HCT116 (cell line): ENCODE results near the gene RASGRP2. TPM values are rescaled to one million over a fixed set of nuclear protein-coding genes. Genes with fewer than 3 reads are reported as not detected.

Experiments
- ATAC-seq: fragments of 200-7000 bp; cut with Tn5 transposase; 2 replicates; pipeline ENCODE4 v1.9.1; 2020; ENCODE audit warnings: mild to moderate bottlenecking, moderate library complexity
- BruUV-seq: library from RNA; stranded (reverse); fragments of 400-500 nt; replicated peaks from 2 replicates; lab custom pipeline; 2021; lab: Mats Ljungman, UMichigan
- CTCF ChIA-PET: fragments of 300-600 bp; sonication (Branson Sonifier 250); formaldehyde crosslinking; loops from one replicate; lab custom pipeline; 2021; ENCODE audit warnings: antibody characterized with exemption; lab: Charles Lee
- POLR2A ChIA-PET: fragments of 300-600, 350-600 bp; sonication (Branson Sonifier 250); formaldehyde crosslinking; loops from one replicate; lab custom pipeline; 2021; ENCODE audit warnings: antibody characterized with exemption; lab: Charles Lee
- RAD21 ChIA-PET, 2 experiments: fragments of 300-600 bp; sonication (Branson Sonifier 250); formaldehyde crosslinking; loops; one replicate each; lab custom pipeline; 2023; ENCODE audit warnings: low total read pairs in 2 of 2; ENCODE audit not compliant: uncharacterized antibody in 2 of 2, unreplicated experiment in 2 of 2, low non-redundant PET in 1 of 2; lab: Charles Lee
- DNase-seq: peaks from one replicate; pipeline ENCODE4 v3.0.0-alpha.2; 2010; ENCODE audit warnings: low read depth, low spot score
- H2AFZ ChIP-seq: fragments of 200-600 bp; shearing (Covaris generic), sonication (generic); 2 replicates; pipeline ENCODE4 v1.6.1; 2017; ENCODE audit warnings: low read depth, mixed run types, mixed read lengths, antibody characterized with exemption, low read length; ENCODE audit not compliant: poor library complexity, severe bottlenecking
- H3K27ac ChIP-seq: 2 replicates; pipeline ENCODE4 v1.5.1; 2012; ENCODE audit warnings: low read depth, low read length
- H3K27me3 ChIP-seq: fragments of 200-600 bp; sonication (generic); 2 replicates; pipeline ENCODE4 v1.6.1; 2016; ENCODE audit warnings: mixed run types, low read length, mixed read lengths; ENCODE audit not compliant: insufficient read depth
- H3K36me3 ChIP-seq, 2 experiments: fragments of 200-500 bp in 1 of 2; fragments of 200-600 bp in 1 of 2; sonication (Bioruptor generic) in 1 of 2; sonication (generic) in 1 of 2; 2 replicates each; pipeline versions ENCODE4 v1.5.1 to v1.6.1; 2014 to 2016; ENCODE audit warnings: low read length in 2 of 2, inconsistent platforms in 1 of 2, mixed read lengths in 1 of 2, mixed run types in 1 of 2; ENCODE audit not compliant: insufficient read depth in 2 of 2, control insufficient read depth in 1 of 2
- H3K4me1 ChIP-seq, 2 experiments: fragments of 200-600 bp in 1 of 2; sonication (generic) in 1 of 2; 2 replicates each; pipeline versions ENCODE4 v1.5.1 to v1.6.1; 2012 to 2017; ENCODE audit warnings: low read length in 2 of 2, inconsistent platforms in 1 of 2, mild to moderate bottlenecking in 1 of 2, mixed read lengths in 1 of 2, mixed run types in 1 of 2, moderate library complexity in 1 of 2; ENCODE audit not compliant: insufficient read depth in 2 of 2, control insufficient read depth in 1 of 2
- H3K4me2 ChIP-seq: fragments of 200-600 bp; sonication (generic); 2 replicates; pipeline ENCODE4 v1.6.1; 2017; ENCODE audit warnings: mixed run types, low read length, mixed read lengths
- H3K4me3 ChIP-seq, 2 experiments: fragments of 200-600 bp in 1 of 2; sonication (generic) in 1 of 2; replicated peaks in 1 of 2; 2 replicates each; pipeline ENCODE4 v1.5.1; 2011 to 2016; ENCODE audit warnings: low read length in 2 of 2, control low read depth in 1 of 2, low read depth in 1 of 2, mild to moderate bottlenecking in 1 of 2, mixed read lengths in 1 of 2, mixed run types in 1 of 2
- H3K79me2 ChIP-seq: fragments of 200-600 bp; sonication (generic); 2 replicates; pipeline ENCODE4 v1.6.1; 2017; ENCODE audit warnings: mild to moderate bottlenecking, mixed run types, low read length, moderate library complexity, mixed read lengths; ENCODE audit not compliant: insufficient read depth
- H3K9ac ChIP-seq: fragments of 200-600 bp; sonication (generic); 2 replicates; pipeline ENCODE4 v1.6.1; 2016; ENCODE audit warnings: low read length, mixed read lengths
- H3K9me2 ChIP-seq: fragments of 200-600 bp; sonication (generic), shearing (Covaris generic); 2 replicates; pipeline ENCODE4 v1.6.1; 2017; ENCODE audit warnings: mixed run types, mild to moderate bottlenecking, moderate library complexity; ENCODE audit not compliant: insufficient read depth
- H3K9me3 ChIP-seq, 2 experiments: fragments of 200-500 bp in 1 of 2; fragments of 200-600 bp in 1 of 2; sonication (Bioruptor generic) in 1 of 2; sonication (generic) in 1 of 2; 2 replicates each; pipeline ENCODE4 v1.6.1; 2014 to 2017; ENCODE audit warnings: low read length in 2 of 2, mixed read lengths in 2 of 2, inconsistent platforms in 1 of 2, low read depth in 1 of 2, mild to moderate bottlenecking in 1 of 2, mixed run types in 1 of 2, moderate library complexity in 1 of 2; ENCODE audit not compliant: control insufficient read depth in 1 of 2, insufficient read depth in 1 of 2
- H4K20me1 ChIP-seq: fragments of 200-600 bp; sonication (generic), shearing (Covaris generic); 2 replicates; pipeline ENCODE4 v1.6.1; 2017; ENCODE audit warnings: mixed run types, mild to moderate bottlenecking, moderate library complexity; ENCODE audit not compliant: insufficient read depth
- CTCF ChIP-seq, 3 experiments: fragments of 200-600 bp in 1 of 3; sonication (generic) in 1 of 3; IDR thresholded peaks in 2 of 3; conservative IDR thresholded peaks in 1 of 3; 2 replicates each; pipeline ENCODE4 v1.5.1; 2012 to 2017; ENCODE audit warnings: low read depth in 2 of 3, low read length in 2 of 3, antibody characterized with exemption in 1 of 3, borderline replicate concordance in 1 of 3, control low read depth in 1 of 3, mild to moderate bottlenecking in 1 of 3, mixed read lengths in 1 of 3, mixed run types in 1 of 3, moderate library complexity in 1 of 3; ENCODE audit not compliant: insufficient read depth in 1 of 3
- EZH2 ChIP-seq: fragments of 200-600 bp; sonication (generic); IDR thresholded peaks from 2 replicates; pipeline ENCODE4 v1.6.1; 2017; ENCODE audit warnings: antibody characterized with exemption, mixed run types
- RAD21 ChIP-seq: IDR thresholded peaks from 2 replicates; pipeline ENCODE4 v1.6.1; 2012; ENCODE audit warnings: low read depth, mild to moderate bottlenecking
- SP1 ChIP-seq: IDR thresholded peaks from 2 replicates; pipeline ENCODE4 v1.6.1; 2012; ENCODE audit warnings: low read depth
- intact Hi-C: fragments of 100-400 bp; cut with micrococcal nuclease; formaldehyde crosslinking; loops from 2 replicates; pipeline ENCODE4 v1.10.0; 2022
- total RNA-seq: library from RNA; stranded (reverse); gene quantifications from one replicate; pipeline ENCODE4 v1.2.1, GENCODE V29; 2021; ENCODE audit not compliant: unreplicated experiment

Gene RASGRP2
- total RNA-seq, 1 experiment from 2014 or later: 12.8 TPM

- intact Hi-C loops: loop anchor here (1.0 to 5.0 kb wide), 3 partner anchors 35 to 366 kb away; partner anchors contain the start of gene RPS6KA4
- no TSS peak for BruUV-seq
- POLR2A ChIA-PET: no interaction called here
Measured at GRCh38 chr11:64723117-64723906, 20.6 kb downstream of the RASGRP2 start, which contains the start of gene NRXN2. Gene NRXN2 (minus strand): TSS chr11:64723197. CDS start chr11:64713699, 9,498 bp downstream.

More at GRCh38 chr11:64723117-64723906, 20.6 kb downstream of the RASGRP2 start, which contains the start of gene NRXN2:
- ChIA-PET CTCF (no interaction called here), RAD21 (no interaction called here)
- peak within 1 kb of the TSS; percentile 49 for H3K9ac ChIP-seq
- no peaks in the 10 kb centered on the region for H4K20me1 ChIP-seq
- no peaks in the 10 kb centered on the region for H3K9me2 ChIP-seq
- no peaks in the 10 kb centered on the region for H3K79me2 ChIP-seq
- ATAC-seq: peak; percentile 99
- TF ChIP-seq SP1: peak; percentile 63; the same call in 1 of the 2 replicates
- peak; percentile 80 for TF ChIP-seq RAD21
- peak; percentile 88 to 98 (median 96) for TF ChIP-seq CTCF (IDR thresholded peaks at IDR 0.05 in 2 of 3, conservative IDR thresholded peaks at IDR 0.05 in 1 of 3; ENCODE audit: borderline replicate concordance in 1 of 3, insufficient read depth in 1 of 3, low read depth in 2 of 3, low read length in 2 of 3)
- no peak for TF ChIP-seq EZH2
- H3K9me3 ChIP-seq: no peaks in the 10 kb centered on the region
- H3K4me1 ChIP-seq: peaks cover 0 to 10% of the 10 kb centered on the region in 2 experiments; a peak in 1 of 4 replicates
- H3K27ac ChIP-seq: no peak within 1 kb of the TSS; the same call in 1 of the 2 replicates
- 0 out of 2 replicates have a peak, but pooled peaks cover 6% of the 10 kb centered on the region for H3K27me3 ChIP-seq
- peak within 1 kb of the TSS; percentile 92 for H3K4me2 ChIP-seq
- H3K36me3 ChIP-seq: no peaks in the 10 kb centered on the region
- DNase-seq: peak; percentile 53
- H3K4me3 ChIP-seq: peak within 1 kb of the TSS; percentile 37 to 58
- peak within 1 kb of the TSS; percentile 93 for H2AFZ ChIP-seq
